GM18951 (cell line): ENCODE measurements around the gene RIPPLY1.

ENCODE experiments used
- POLR2A ChIP-seq: IDR thresholded peaks from 4 replicates; pipeline ENCODE4 v1.6.1; 2011; ENCODE audit warnings: mild to moderate bottlenecking; ENCODE audit not compliant: insufficient read length, insufficient read depth; ENCODE audit errors: extremely low read depth
- in situ Hi-C: fragments of 300-500 bp; cut with MboI; formaldehyde crosslinking; loops from one replicate; pipeline ENCODE4 v1.12.0; 2022; ENCODE audit warnings: low sequenced_read_pairs, mixed read lengths, inconsistent platforms; ENCODE audit not compliant: unreplicated experiment

The RIPPLY1 gene, protein sequence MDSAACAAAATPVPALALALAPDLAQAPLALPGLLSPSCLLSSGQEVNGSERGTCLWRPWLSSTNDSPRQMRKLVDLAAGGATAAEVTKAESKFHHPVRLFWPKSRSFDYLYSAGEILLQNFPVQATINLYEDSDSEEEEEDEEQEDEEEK

DNA sequence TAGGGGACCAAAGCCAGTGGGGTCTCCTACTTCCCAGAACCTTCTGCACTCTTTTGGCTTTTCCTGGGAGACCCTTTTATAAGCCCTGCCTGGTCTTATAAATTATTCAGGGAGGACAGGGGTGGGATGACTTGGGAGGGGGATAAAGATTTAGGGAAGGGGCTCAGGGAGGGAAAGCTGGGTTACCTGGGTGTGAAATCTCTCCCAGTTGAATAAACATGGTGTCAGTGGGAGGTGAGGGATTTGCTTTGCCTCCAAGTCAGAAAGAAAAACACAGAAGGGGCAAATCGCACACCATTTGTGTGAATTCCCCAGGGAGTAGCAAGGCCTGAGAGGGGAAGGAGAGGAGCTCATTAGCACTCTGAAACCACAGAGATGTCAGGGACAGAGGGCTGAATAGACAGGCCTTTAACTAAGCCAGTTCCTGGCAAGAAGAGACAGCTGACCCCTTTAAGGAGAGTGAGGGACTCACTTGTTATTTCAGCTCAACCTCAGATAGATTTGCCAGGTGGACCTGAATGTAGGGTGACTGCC lies at the start of gene RIPPLY1:
Gene RIPPLY1 (minus strand): TSS at position 51 of the 534 bp plus-strand sequence. CDS start 54 bp downstream, outside the sequence.
- in situ Hi-C loops, result no loop called here
- no peak for TF ChIP-seq POLR2A

DNA sequence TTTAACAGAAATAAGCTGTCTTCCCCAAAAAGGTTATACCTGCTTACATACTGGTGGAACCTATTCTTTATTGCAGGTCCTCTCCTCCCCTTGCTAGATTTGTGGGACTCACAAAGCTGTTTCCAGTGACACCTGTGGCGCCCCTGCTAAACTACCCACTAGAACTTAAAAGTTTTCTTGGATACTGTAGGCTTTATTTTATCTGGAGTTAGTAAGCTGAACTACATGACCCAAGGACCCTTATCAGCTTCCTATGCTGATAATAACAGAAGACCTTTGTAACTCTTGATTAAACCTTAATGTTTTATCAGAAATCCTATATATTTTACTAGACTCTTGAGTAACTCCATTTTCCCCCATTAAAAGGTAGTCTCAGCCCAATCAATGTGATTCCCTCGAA lies 49.4 kb upstream of the RIPPLY1 start:
- in situ Hi-C loops, result no loop called here
- no peak for TF ChIP-seq POLR2A

DNA sequence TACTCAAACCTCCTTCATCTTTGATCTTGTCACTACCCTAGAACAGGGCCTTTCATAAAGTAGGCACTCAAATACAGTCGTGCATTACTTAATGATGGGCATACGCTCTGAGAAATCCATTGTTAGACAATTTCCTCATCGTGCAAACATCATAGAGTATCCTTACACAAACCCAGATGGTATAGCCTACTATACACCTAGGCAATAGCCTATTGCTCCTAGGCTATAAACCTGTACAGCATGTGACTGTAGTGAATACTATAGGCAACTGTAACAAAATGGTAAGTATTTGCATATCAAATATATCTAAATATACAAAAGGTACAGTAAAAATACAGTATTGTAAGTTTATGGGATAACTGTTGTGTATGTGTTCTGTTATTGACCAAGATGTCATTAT lies 48.9 kb upstream of the RIPPLY1 start:
- TF ChIP-seq POLR2A, result no peak
- in situ Hi-C loops, result no loop called here

DNA sequence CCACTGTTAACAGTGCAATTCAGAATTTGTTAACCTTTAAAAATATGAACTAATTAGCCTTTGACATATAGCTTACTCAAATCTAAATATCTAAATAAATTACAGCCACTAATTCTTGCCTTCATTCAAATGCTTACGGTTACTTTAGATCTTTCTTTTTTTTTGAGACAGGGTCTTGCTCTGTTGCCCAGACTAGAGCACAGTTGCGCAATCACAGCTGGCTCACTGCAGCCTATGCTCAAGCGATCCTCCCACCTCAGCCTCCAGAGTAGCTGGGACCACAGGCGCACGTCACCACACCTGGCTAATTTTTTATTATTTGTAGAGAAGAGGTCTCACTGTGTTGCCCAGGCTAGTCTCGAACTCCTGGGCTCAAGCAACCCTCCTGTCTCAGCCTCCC lies 48.1 kb upstream of the RIPPLY1 start:
- in situ Hi-C loops, result no loop called here
- TF ChIP-seq POLR2A, result no peak

DNA sequence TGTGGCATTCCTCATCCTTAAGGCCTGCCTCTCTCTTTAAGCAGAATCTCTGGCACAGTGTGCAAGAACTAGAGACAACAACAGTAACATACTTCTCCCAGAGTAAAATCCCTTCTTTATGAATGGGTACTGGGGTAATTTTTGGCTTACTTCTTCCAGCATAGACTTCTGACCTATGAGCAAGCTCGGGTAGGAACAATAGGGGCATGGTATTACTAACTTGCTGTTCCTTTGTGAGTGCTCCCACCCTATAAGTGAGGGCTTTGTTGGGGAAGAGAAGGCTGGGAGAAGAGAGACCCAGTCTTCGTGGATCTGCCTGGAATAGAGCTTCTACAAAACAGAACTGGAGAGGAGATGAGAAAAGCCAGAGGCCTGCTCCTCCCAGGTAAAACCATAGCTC lies 47.2 kb upstream of the RIPPLY1 start:
- TF ChIP-seq POLR2A, result no peak

DNA sequence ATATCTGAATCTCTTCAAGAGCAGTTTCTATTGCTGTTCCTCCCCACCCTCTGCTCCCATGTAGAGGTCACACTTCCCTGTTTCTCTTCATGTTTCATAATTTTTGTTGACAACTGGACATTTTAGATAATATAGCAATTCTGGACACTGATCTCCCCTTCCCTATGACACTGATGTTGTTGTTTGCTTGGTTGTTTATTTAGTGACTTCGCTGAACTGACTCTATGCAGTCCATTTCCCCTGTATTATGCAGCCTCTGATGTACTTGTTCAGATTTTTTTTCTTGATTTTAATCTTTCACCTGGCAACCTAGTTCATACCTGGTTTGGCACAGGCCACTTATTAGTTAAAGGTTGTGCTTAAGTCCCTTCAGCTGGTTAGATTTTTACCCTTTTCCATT lies 46.2 kb upstream of the RIPPLY1 start:
- no peak for TF ChIP-seq POLR2A
- in situ Hi-C loops, result no loop called here

More for the DNA sequence above, 47.2 kb upstream of the RIPPLY1 start:
- in situ Hi-C loops, result no loop called here

DNA sequence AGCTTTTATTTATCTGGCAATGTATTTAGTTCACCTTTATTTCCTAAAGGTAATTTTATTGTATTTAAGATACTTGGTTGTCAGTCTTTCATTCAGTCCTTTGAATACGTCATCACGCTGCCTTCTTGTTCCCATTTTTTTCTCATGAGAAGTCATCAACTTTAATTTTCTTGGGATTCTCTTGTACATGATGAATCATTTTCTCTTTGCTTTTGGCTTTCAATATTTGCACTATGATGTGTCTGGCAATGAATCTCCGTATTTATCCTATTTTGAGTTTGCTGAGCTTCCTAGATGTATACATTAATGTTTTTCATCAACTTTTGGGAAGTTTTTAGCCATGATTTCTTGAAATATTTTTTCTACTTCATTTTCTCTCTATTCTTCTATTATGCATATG lies 45.5 kb upstream of the RIPPLY1 start:
- in situ Hi-C loops, result no loop called here
- TF ChIP-seq POLR2A, result no peak

DNA sequence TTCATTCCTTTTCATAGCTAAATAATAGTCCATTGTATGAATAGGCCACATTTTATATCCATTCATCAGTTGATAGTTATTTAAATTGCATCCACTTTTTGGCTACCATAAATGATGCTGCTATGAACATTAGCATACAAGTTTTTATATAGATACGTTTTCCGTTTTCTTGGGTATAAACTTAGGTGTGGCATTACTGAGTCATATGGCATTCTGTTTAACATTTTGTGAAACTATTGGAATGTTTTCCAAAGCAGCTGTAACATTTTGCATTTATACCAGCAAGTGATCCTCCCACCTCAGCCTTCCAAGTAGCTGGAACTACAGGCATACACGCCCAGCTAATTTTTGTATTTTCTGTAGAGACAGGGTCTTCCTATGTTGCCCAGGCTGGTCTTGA lies 43.3 kb upstream of the RIPPLY1 start:
- TF ChIP-seq POLR2A, result no peak
- in situ Hi-C loops, result no loop called here

DNA sequence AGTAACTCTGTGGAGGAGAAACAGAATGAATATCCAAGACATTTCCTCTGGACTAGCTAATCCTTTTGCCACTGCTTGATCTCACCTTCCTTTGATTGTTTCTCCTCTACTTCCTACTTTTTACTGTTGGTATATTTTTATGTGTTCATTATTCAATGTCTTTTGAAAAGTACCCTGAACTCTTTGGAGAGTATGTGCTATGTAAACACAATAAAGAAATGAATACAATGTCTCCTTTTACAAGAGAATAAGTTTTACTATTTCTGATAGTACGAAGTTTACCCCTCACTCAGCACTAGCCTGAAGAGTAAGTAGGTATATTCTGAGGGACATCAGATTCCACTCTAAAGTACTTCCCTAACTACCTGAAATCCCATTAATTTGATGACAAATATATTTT lies 36.9 kb upstream of the RIPPLY1 start:
- in situ Hi-C loops, result no loop called here
- no peak for TF ChIP-seq POLR2A

DNA sequence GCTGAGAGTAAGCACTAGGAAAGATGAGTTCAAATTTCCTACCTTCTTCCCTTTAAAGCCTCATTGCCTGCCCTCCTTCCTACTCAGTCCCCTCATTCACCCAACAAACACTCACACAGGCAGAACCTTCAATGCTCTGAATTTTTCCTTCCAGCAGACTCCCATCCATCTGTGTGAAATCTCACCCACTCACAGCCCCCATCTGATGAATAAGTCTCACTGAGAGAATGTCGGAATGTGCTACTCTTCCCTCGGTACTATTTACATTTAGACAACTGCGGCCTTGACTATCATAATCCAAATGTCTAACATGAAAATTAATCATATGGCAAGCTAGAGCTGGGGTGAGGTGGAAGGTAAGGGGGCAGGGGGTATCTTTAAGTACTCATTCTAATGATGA lies 36.4 kb upstream of the RIPPLY1 start:
- in situ Hi-C loops, result no loop called here

DNA sequence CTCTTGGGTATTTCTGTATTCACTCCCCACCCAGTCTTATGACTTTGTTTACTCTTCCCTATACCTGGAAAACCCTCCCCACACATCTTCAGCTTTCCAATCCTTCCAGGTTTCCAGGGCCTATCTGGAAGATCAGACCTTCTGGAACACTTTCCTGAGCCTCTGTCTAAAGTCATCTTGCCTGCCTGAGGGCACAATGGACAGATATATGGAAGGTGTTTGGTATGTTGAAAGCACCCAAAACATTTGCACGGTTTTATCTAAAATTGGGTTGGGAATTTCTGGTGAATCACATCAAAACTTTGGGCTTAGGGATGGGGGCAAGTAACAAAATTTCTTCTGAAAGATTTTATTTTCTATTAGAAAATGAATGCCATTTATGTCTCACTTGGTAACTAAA lies 33.1 kb upstream of the RIPPLY1 start:
- in situ Hi-C loops, result no loop called here
- no peak for TF ChIP-seq POLR2A

More for the DNA sequence above, 36.4 kb upstream of the RIPPLY1 start:
- TF ChIP-seq POLR2A, result no peak

DNA sequence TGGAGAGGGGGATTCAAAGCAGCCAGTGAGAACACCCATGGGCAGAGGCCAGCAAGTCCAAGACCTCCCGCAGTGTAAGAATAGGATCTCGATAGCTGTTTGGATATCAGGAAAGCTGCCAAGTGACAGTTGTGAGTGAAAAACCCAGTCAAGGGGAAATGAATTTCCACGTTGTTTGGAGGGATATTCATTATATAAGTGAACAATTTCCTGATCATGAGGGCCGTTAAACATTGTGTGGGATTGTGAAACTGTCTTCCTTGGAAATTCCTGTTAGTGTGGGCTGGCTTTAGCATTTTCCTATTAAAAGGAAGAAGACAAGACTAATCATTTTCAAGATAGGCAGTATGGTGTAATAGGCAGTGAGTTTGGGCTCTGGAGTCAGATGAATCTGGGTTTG lies 32.0 kb upstream of the RIPPLY1 start:
- no peak for TF ChIP-seq POLR2A
- in situ Hi-C loops, result no loop called here

DNA sequence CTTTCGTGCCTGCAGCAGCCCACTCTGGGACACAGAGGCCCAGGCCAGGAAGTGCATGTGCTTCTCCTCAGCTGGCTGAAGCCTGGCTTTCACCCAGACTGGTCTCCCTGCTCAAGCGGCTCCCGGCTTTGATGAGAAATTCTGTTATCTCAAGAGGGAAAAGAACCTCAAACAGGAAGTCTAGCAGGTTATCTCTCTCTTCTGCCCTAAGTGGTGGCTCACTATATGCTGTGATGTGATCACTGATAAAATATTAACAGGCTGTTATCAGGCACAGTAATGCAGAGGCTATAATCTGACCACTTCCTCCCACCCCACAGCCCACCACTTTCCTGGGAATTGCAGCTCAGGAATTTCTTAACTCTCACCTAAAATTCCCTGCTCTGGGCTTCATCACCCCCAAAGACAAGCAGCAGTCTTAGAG lies 30.4 kb upstream of the RIPPLY1 start:
- in situ Hi-C loops, result no loop called here

DNA sequence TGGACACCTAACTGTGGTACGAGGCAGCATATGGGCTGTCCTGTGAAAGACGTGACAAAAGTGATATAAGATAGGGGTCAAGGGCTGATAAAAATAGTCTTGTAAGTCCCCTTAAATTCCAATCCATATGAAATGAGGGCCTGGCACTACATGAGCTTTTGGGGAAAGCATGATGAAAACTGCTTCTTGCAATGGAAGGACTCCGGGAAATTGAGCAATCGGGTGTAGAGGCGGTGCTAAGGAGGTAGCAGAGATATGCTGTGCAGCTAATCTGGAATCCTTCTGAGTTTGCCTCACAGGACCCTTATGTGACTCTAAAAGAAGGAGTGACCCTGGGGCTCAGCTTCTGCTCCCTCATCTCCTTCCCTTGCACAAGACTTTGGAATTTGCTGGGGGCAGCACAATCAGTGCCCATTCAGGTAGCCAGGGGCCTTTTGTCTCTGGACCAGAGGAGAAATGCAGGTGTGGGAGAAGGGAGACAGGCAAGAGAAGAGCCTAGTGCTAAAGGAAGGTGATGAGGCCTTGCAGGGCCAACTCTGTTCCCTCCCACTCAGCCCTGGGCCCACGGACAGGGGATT lies 29.9 kb upstream of the RIPPLY1 start:
- no peak for TF ChIP-seq POLR2A
- in situ Hi-C loops, result no loop called here

More for the DNA sequence above, 30.4 kb upstream of the RIPPLY1 start:
- no peak for TF ChIP-seq POLR2A

DNA sequence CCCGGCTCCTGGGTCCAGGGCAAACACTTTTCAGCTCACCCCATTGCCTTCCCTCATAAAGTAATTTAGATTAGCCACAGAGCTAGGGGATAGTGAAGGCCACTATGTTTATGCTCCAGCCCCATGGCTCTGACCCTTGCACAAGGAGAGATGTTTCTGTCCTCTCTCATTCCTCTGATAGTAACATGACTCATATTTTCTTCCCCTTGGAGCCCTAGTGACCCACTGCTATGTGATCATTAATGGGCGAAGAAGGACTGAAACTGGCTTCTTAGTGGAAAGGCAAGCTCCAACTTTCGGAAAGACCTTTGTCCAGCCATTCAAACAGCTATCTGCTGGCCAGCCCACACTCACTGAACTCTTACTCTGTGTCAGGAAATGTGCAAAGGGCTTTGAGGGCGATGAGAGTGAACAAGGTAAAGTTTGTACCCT lies 29.4 kb upstream of the RIPPLY1 start:
- no peak for TF ChIP-seq POLR2A
- in situ Hi-C loops, result no loop called here
